ENCODE results near the gene CRLF1.

The CRLF1 gene

GRCh38 chr19:18558202-18558555, 48.4 kb downstream of the CRLF1 start:
- H3K4me3 ChIP-seq (ENCODE audit: control insufficient read depth, low read depth, low read length) = peak overlapping the region; percentile 90
- DNase-seq (ENCODE audit: low read depth) = no peak
- TF ChIP-seq CTCF (IDR thresholded peaks at IDR 0.05; ENCODE audit: control insufficient read depth, insufficient read depth, low read depth, low read length, missing control alignments) = no peak

- peak within 1 kb of the TSS; percentile 90 for H3K4me3 ChIP-seq (ENCODE audit: control insufficient read depth, low read depth, low read length)
- TF ChIP-seq CTCF (IDR thresholded peaks at IDR 0.05; ENCODE audit: control insufficient read depth, insufficient read depth, low read depth, low read length, missing control alignments) = no peak
These were observed 49.0 kb downstream of the CRLF1 start, which contains the start of gene KXD1 for GRCh38 chr19:18557411-18558201. TSS of gene KXD1 (plus strand) at chr19:18557870. CDS start at chr19:18562057, 4,187 bp downstream.

GRCh38 chr19:18551631-18552030, 55.0 kb downstream of the CRLF1 start:
- no peak for TF ChIP-seq CTCF (IDR thresholded peaks at IDR 0.05; ENCODE audit: control insufficient read depth, insufficient read depth, low read depth, low read length, missing control alignments)
- no peak for DNase-seq (ENCODE audit: low read depth)
- H3K4me3 ChIP-seq (ENCODE audit: control insufficient read depth, low read depth, low read length) = no peak overlapping the region

More at GRCh38 chr19:18557411-18558201, 49.0 kb downstream of the CRLF1 start, which contains the start of gene KXD1:
- peak; percentile 97 for DNase-seq (ENCODE audit: low read depth)

GRCh38 chr19:18543814-18544475, 62.7 kb downstream of the CRLF1 start:
- DNase-seq (ENCODE audit: low read depth) = no peak
- TF ChIP-seq CTCF (IDR thresholded peaks at IDR 0.05; ENCODE audit: control insufficient read depth, insufficient read depth, low read depth, low read length, missing control alignments) = no peak
- H3K4me3 ChIP-seq (ENCODE audit: control insufficient read depth, low read depth, low read length) = peak overlapping the region; percentile 30

All from AG09309 (cell line).